OCI-LY1 (cell line): ENCODE measurements around the gene PCSK5.
"Not testable (repeated sequence)": the region's sequence is repeated elsewhere in the genome, so short reads cannot be mapped to it uniquely, and the experiment has no call there.

Source experiments
- H2AFZ ChIP-seq: fragments of 200-600 bp; sonication (generic), shearing (Covaris generic); 2 replicates; pipeline ENCODE4 v1.6.0; 2014; ENCODE audit warnings: antibody characterized with exemption, mild to moderate bottlenecking, low read length
- H3F3A ChIP-seq: fragments of 200-600 bp; sonication (generic), shearing (Covaris generic); 2 replicates; pipeline ENCODE4 v1.6.0; 2014; ENCODE audit warnings: mild to moderate bottlenecking, antibody characterized with exemption, low read length, moderate library complexity; ENCODE audit not compliant: insufficient read depth
- H3K27ac ChIP-seq: fragments of 200-600 bp; sonication (generic); 2 replicates; pipeline ENCODE4 v1.5.1; 2014; ENCODE audit warnings: low read length, mixed run types, mild to moderate bottlenecking, low read depth; ENCODE audit not compliant: poor library complexity, severe bottlenecking
- H3K27me3 ChIP-seq: fragments of 200-600 bp; sonication (generic); 2 replicates; pipeline ENCODE4 v1.6.0; 2014; ENCODE audit warnings: antibody characterized with exemption, mild to moderate bottlenecking, low read length, moderate library complexity; ENCODE audit not compliant: insufficient read depth
- H3K36me3 ChIP-seq: fragments of 200-600 bp; sonication (generic); 2 replicates; pipeline ENCODE4 v1.6.1; 2014; ENCODE audit warnings: mild to moderate bottlenecking, antibody characterized with exemption, low read length, moderate library complexity, mixed read lengths; ENCODE audit not compliant: insufficient read depth
- H3K4me1 ChIP-seq: fragments of 200-600 bp; sonication (generic); 2 replicates; pipeline ENCODE4 v1.5.1; 2014; ENCODE audit warnings: mild to moderate bottlenecking, low read length, moderate library complexity; ENCODE audit not compliant: insufficient read depth, severe bottlenecking
- H3K4me2 ChIP-seq: fragments of 200-600 bp; sonication (generic), shearing (Covaris generic); 2 replicates; pipeline ENCODE4 v1.6.1; 2014; ENCODE audit warnings: low read length
- H3K4me3 ChIP-seq: fragments of 200-600 bp; sonication (generic); 2 replicates; pipeline ENCODE4 v1.5.1; 2014; ENCODE audit warnings: low read length, low read depth, mild to moderate bottlenecking, mixed read lengths; ENCODE audit not compliant: poor library complexity, severe bottlenecking
- H3K79me2 ChIP-seq: fragments of 200-600 bp; shearing (Covaris generic); 2 replicates; pipeline ENCODE4 v1.6.1; 2016; ENCODE audit warnings: mixed run types, low read length, mixed read lengths; ENCODE audit not compliant: insufficient read depth
- H3K9ac ChIP-seq: fragments of 200-600 bp; sonication (generic), shearing (Covaris generic); 2 replicates; pipeline ENCODE4 v1.6.1; 2014; ENCODE audit warnings: mild to moderate bottlenecking, low read length, mixed read lengths
- H3K9me2 ChIP-seq: fragments of 200-600 bp; sonication (generic), shearing (Covaris generic); 2 replicates; pipeline ENCODE4 v1.6.1; 2014; ENCODE audit warnings: low read depth, mild to moderate bottlenecking, low read length, mixed read lengths
- H3K9me3 ChIP-seq: fragments of 200-600 bp; shearing (Covaris generic); 2 replicates; pipeline ENCODE4 v1.6.1; 2014; ENCODE audit warnings: low read length, mixed read lengths
- H4K20me1 ChIP-seq: fragments of 200-600 bp; sonication (generic), shearing (Covaris generic); 2 replicates; pipeline ENCODE4 v1.6.0; 2016; ENCODE audit warnings: mild to moderate bottlenecking, low read length; ENCODE audit not compliant: insufficient read depth
- CTCF ChIP-seq: fragments of 200-600 bp; sonication (generic), shearing (Covaris generic); IDR thresholded peaks from 2 replicates; pipeline ENCODE4 v1.5.1; 2017; ENCODE audit warnings: mild to moderate bottlenecking, antibody characterized with exemption, low read length, moderate library complexity, mixed read lengths
- EZH2 ChIP-seq: fragments of 200-600 bp; sonication (generic), shearing (Covaris generic); IDR thresholded peaks from 2 replicates; pipeline ENCODE4 v1.8.0; 2017; ENCODE audit warnings: borderline replicate concordance, mixed run types, mild to moderate bottlenecking, antibody characterized with exemption, low read length, moderate library complexity, mixed read lengths

PCSK5 gene

GRCh38 chr9:75895112-75895511 is 4.6 kb downstream of the PCSK5 start:
- Histone ChIP-seq H2AFZ (no peak overlapping the region), H3K9me3 (no peaks in the 10 kb centered on the region), H3K36me3 (no peaks in the 10 kb centered on the region), H3F3A (no peaks in the 10 kb centered on the region), H4K20me1 (no peaks in the 10 kb centered on the region), H3K4me1 (no peaks in the 10 kb centered on the region), H3K4me2 (no peak overlapping the region), H3K79me2 (no peaks in the 10 kb centered on the region), H3K9ac (no peak overlapping the region), H3K27me3 (no peaks in the 10 kb centered on the region), H3K9me2 (no peaks in the 10 kb centered on the region), H3K27ac (no peak overlapping the region), H3K4me3 (no peak overlapping the region)
- no peak for TF ChIP-seq EZH2

- Histone ChIP-seq H4K20me1 (no peaks in the 10 kb centered on the region), H3K79me2 (no peaks in the 10 kb centered on the region), H3K4me2 (no peak overlapping the region), H3K27ac (no peak overlapping the region), H3K9me2 (no peaks in the 10 kb centered on the region), H3K9ac (no peak overlapping the region), H2AFZ (no peak overlapping the region), H3K9me3 (no peaks in the 10 kb centered on the region), H3K36me3 (no peaks in the 10 kb centered on the region), H3K27me3 (no peaks in the 10 kb centered on the region), H3K4me3 (no peak overlapping the region), H3F3A (no peaks in the 10 kb centered on the region), H3K4me1 (no peaks in the 10 kb centered on the region)
- TF ChIP-seq EZH2 (no peak), CTCF (no peak)
These were observed 5.7 kb downstream of the PCSK5 start for GRCh38 chr9:75896193-75896592.

GRCh38 chr9:75900893-75901524 is 10.5 kb downstream of the PCSK5 start:
- H3K4me3 ChIP-seq, H3K9me2 ChIP-seq, H3K4me2 ChIP-seq, H3K9ac ChIP-seq, H4K20me1 ChIP-seq, H3K36me3 ChIP-seq, H3K27me3 ChIP-seq, H3K79me2 ChIP-seq, H3K9me3 ChIP-seq, H3K4me1 ChIP-seq, H3F3A ChIP-seq, H2AFZ ChIP-seq, H3K27ac ChIP-seq: not testable (repeated sequence)

GRCh38 chr9:75903785-75904360 is 13.4 kb downstream of the PCSK5 start:
- no peaks in the 10 kb centered on the region for H3K27me3 ChIP-seq
- no peak overlapping the region for H2AFZ ChIP-seq
- H3K36me3 ChIP-seq = no peaks in the 10 kb centered on the region
- no peaks in the 10 kb centered on the region for H3F3A ChIP-seq
- H3K9me3 ChIP-seq = no peaks in the 10 kb centered on the region
- no peak for TF ChIP-seq EZH2
- TF ChIP-seq CTCF = no peak
- H3K27ac ChIP-seq = no peak overlapping the region
- no peak overlapping the region for H3K9ac ChIP-seq
- H3K79me2 ChIP-seq = no peaks in the 10 kb centered on the region
- H3K4me3 ChIP-seq = no peak overlapping the region
- no peaks in the 10 kb centered on the region for H3K4me1 ChIP-seq
- H3K4me2 ChIP-seq = no peak overlapping the region
- no peaks in the 10 kb centered on the region for H3K9me2 ChIP-seq
- H4K20me1 ChIP-seq = no peaks in the 10 kb centered on the region
